GM12873 (cell line): ENCODE results near the gene QRSL1.
A peak's percentile ranks its signal among the peaks of the same experiment; 100 is the strongest.

Experiments
- TF ChIP-seq, protein P1 (sequence below): IDR thresholded peaks from 2 replicates; pipeline ENCODE4 v1.5.1; 2012; ENCODE audit warnings: low read depth, mild to moderate bottlenecking, moderate library complexity, low read length, control low read depth; ENCODE audit not compliant: insufficient read depth; ENCODE audit errors: missing control alignments

Gene QRSL1

DNA sequence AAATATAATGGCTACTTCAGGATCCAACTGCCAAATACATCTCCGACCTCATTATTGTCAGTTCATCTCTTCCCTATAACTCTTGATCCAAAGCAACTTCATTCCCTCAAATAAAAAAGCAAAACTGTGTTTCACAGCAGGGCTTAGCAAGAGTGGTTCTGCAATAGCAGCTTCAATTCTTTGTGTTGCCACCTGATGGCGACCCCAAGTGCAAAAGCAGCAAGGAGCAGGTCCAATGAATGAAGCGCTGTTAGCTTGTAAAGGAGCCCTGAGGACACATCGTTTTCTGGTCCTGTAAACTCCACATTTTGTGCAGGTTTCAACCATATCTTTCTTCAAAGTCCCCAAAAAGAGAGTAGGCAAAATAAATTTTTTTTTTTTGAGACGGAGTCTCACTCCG, 19.7 kb upstream of the QRSL1 start:
- TF ChIP-seq, protein P1, sequence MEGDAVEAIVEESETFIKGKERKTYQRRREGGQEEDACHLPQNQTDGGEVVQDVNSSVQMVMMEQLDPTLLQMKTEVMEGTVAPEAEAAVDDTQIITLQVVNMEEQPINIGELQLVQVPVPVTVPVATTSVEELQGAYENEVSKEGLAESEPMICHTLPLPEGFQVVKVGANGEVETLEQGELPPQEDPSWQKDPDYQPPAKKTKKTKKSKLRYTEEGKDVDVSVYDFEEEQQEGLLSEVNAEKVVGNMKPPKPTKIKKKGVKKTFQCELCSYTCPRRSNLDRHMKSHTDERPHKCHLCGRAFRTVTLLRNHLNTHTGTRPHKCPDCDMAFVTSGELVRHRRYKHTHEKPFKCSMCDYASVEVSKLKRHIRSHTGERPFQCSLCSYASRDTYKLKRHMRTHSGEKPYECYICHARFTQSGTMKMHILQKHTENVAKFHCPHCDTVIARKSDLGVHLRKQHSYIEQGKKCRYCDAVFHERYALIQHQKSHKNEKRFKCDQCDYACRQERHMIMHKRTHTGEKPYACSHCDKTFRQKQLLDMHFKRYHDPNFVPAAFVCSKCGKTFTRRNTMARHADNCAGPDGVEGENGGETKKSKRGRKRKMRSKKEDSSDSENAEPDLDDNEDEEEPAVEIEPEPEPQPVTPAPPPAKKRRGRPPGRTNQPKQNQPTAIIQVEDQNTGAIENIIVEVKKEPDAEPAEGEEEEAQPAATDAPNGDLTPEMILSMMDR, result peak; percentile 57

DNA sequence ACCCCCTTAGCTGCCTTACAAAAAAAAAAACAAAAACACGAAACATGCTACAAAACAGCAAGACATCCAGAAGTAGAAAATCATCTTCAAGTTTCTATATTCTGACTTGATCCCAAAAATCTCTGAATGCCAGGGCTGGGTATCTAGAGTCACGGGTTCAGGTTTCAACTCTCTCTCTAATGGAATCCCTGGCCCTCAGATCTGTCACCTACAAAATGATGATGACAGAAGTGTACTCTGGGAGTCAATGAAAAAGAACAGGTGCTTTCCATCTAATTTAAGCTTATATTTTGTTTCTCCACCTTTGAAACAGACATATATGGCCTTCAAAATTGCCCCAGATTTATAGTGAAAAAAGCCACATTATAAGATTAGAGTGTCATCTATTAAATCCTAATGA, 18.3 kb upstream of the QRSL1 start:
- TF ChIP-seq, protein P1, result no peak

DNA sequence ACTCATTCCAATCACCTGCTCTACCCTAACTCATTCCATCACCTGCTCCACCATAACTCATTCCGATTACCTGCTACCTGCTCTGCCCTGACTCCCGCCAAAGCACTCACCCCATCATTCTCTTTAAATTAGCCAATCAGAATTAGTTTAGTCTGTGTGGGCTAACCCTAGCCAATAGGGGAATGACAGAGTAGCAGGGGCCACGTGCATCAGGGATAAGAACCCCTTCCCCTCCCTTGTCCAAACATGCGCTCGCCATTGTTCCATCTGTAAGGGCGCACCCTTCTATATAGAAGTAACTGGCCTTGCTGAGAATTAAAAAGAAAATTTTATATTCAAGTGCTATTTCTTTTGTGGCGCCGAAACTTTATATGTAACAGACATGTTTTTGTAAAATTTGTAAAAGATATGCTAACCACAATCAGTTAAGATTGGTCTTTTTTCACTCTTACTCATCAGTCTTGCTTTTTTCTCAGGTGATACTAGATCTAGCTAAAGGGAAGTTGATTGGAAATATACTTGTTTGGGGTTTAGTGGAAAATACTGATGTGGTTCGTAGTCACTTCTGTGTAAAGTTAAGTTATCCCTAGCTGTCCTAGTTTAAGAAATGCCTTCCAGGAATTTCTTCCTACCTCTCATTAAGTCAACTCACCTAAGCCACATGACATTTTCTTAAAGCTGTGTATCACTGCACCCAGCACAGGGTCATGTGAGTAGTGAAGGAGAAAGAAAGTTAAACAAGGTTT, 16.5 kb upstream of the QRSL1 start:
- TF ChIP-seq, protein P1, result no peak

DNA sequence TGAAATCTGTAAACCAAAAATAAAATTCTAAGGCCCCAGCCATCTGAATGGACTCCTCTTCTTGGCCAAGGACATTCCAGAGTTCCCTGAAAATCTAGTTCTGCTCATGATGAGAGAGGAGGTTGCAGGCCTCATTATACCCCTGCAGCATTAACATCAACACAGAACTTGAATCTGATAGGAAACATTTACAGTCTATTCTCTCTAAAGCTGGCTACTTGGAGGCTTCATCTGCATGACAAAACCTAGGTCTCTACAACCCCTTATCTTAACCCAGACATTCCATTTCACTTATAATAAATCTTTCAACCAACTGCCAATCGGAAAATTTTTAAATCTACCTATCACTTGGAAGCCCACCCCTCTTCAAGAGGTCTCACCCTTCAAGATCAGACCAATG, 15.8 kb upstream of the QRSL1 start:
- TF ChIP-seq, protein P1, result no peak

DNA sequence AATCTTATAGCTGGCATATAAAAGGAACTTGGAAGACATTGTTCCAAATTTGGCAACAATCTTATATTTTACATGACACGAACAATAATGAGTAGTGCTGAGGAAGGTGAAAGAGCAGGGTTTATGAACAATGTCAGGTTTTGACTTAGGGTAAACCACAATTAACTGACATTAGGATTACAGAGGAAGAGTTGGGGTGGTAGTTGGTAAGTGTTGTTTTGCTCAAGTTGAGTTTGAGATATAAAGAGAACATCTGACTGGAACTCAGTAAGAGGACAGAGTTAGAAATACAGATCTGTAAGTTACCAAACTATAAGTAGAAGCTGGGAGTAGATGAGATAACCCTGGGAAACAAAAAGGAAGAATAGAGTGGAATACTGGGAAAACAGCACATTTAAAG, 15.2 kb upstream of the QRSL1 start:
- TF ChIP-seq, protein P1, result no peak

DNA sequence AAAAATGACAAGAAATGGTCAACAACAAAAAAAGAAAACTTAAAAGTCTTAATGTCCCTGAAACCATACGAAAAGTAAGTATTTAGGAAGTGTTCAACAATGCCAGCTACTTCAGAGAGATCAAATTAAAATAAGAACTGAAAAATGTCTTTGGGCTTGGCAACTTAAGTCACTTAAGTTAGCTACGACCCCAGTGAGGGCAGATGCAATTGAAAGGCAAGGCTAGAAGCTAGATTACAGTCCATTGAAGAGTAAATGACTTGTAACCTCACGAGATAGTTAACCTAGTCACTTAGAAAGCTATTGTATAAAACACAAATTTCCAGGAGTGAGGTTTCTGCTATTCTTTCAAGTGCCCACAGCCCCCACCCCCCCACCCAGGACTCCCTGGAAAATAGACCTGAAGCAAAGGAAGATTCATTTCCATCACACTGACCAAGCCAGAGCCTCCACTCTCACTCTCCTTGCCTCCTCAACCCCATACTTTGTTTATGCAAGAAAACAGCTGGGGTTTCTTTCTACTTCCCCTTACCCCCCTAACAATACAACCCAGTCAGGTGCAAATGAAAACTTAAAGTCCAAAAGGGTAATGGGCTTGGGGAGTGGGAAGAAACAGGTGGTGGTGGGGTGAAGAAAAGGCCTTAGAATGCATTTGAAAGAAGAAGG, 14.7 kb upstream of the QRSL1 start:
- TF ChIP-seq, protein P1, result no peak

DNA sequence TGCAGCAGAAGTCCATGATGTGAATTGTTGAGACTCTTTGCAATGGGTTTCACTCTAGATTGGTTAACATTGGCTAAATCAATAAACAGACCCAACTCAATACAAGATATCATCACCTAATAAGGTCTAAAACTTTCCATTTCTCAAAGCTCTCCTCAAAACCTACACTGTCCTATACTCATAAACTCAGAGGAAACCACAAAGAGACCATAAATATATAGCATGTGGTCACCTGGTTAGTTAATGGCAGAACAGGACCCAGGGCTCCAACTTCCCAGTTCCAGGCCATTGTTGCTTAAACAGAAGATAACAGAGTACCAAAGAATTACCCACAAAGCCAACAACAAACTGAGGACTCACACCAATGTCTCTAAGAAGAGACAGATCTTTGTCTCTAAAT, 12.1 kb upstream of the QRSL1 start:
- TF ChIP-seq, protein P1, result no peak
